GOT3 (cell line): ENCODE results near the gene NTRK2.

Experiments used
- DNase-seq: peaks from one replicate; lab custom pipeline; 2025; ENCODE audit warnings: mixed read lengths; lab: John Stamatoyannopoulos, UW

Gene NTRK2

GRCh38 chr9:84780385-84780784, 110.9 kb downstream of the NTRK2 start:
- DNase-seq, result no peak

GRCh38 chr9:84781458-84781857, 111.9 kb downstream of the NTRK2 start:
- no peak for DNase-seq

GRCh38 chr9:84781931-84782866, 112.7 kb downstream of the NTRK2 start:
- no peak for DNase-seq

GRCh38 chr9:84785792-84786547, 116.4 kb downstream of the NTRK2 start:
- DNase-seq, result no peak

GRCh38 chr9:84788803-84789462, 119.4 kb downstream of the NTRK2 start:
- DNase-seq, result no peak

GRCh38 chr9:84789463-84789830, 119.9 kb downstream of the NTRK2 start:
- no peak for DNase-seq

- DNase-seq, result no peak
Measured at GRCh38 chr9:84791643-84792042, 122.1 kb downstream of the NTRK2 start.

- DNase-seq, result no peak
Measured at GRCh38 chr9:84793251-84793650, 123.7 kb downstream of the NTRK2 start.

- no peak for DNase-seq
Measured at GRCh38 chr9:84794981-84795637, 125.6 kb downstream of the NTRK2 start.

GRCh38 chr9:84796404-84796803, 126.9 kb downstream of the NTRK2 start:
- DNase-seq, result no peak

GRCh38 chr9:84799251-84799650, 129.7 kb downstream of the NTRK2 start:
- DNase-seq, result no peak

GRCh38 chr9:84804951-84805694, 135.6 kb downstream of the NTRK2 start:
- no peak for DNase-seq

GRCh38 chr9:84807431-84807830, 137.9 kb downstream of the NTRK2 start:
- no peak for DNase-seq

GRCh38 chr9:84807870-84808390, 138.4 kb downstream of the NTRK2 start:
- no peak for DNase-seq

- no peak for DNase-seq
Measured at GRCh38 chr9:84808416-84808815, 138.9 kb downstream of the NTRK2 start.

GRCh38 chr9:84811072-84811750, 141.7 kb downstream of the NTRK2 start:
- DNase-seq, result no peak

GRCh38 chr9:84811751-84812074, 142.2 kb downstream of the NTRK2 start:
- DNase-seq, result no peak

GRCh38 chr9:84812355-84812754, 142.8 kb downstream of the NTRK2 start:
- no peak for DNase-seq

GRCh38 chr9:84812847-84813246, 143.3 kb downstream of the NTRK2 start:
- DNase-seq, result no peak

- DNase-seq, result no peak
Measured at GRCh38 chr9:84815554-84815953, 146.0 kb downstream of the NTRK2 start.

- DNase-seq, result no peak
Measured at GRCh38 chr9:84817038-84817437, 147.5 kb downstream of the NTRK2 start.
